Measurements from ENCODE around the gene THYN1.
"Not testable (repeated sequence)": the region's sequence is repeated elsewhere in the genome, so short reads cannot be mapped to it uniquely, and the experiment has no call there.

THYN1 gene

DNA sequence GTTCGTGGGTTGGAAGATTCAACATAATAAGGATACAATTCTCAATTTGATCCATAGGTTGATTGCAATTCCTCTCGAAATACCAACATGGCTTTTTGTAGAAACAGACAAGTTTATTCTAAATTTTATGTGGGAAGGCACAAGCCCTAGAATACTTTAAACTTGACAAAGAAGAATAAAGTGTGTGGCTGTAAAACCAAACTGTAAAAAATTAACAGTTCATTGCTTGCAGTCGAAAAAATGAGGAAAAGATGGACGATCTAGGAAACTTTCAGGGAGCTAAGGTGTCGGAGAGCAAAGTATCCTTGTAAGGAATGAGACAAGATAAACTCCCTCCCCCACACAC is 22.0 kb upstream of the THYN1 start:
- DNase-seq (ENCODE audit: low spot score), result no peak

DNA sequence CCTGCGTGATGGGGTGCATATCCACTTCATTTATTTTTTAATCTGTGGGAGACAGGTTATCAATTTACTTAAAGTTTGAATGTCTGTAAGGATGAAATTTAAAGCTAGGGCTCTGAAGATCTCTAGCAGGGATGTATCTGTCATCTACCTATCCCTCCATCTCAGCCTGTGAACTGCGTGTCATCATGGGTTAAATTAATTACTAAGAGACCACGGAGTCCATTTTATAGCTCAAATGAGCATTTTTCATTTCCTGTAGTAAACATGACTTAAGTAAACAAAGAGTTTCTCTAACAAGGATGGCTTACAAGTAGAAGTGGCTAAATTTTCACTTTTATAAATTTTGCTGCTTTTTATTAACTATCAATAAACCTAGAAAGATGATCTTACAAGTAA is 20.2 kb upstream of the THYN1 start:
- DNase-seq (ENCODE audit: low spot score), result no peak

DNA sequence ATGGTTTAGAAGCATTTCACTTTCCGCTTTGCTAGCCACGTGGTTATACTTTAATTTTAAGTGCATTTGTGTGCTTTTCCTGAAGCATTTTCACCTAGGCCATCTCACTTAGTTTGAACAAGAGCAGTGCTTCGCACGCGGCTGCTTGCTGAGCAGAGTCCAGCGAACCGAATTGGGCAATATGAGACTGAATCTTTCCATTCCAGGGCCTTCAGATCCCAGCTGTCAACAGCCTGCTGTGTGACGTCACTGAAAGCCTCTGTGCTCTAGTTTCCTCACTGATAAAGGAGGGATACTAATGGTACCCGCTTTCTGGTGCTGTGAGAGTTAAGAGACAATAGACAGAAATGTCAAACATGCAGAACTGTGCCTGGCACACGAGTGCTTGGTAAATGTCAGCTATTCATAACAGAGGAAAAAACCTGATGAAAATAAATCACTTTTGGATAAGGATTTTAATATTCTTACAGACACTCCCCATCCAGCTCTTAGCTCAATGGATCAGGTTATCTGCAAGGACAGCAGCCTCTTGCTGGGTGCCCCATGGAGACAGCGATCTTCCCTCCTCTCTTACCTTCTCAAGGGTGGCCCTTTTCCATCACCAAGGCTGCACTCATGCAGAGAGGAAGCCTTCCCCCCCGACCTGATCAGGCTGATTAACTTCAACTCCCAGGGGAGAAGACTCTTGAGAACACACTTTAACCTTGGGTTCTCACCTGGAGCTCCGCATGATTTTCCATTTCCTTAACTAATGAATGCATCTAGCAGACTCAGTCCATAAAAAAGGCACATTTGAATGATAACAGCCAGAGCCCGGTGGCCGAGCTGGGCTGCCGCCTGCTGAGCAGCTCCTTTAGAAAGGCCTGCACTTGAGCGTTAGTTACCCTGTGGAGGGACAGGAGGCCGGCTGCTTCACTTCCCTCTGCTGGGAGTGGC is 19.5 kb upstream of the THYN1 start:
- no peak for DNase-seq (ENCODE audit: low spot score)

DNA sequence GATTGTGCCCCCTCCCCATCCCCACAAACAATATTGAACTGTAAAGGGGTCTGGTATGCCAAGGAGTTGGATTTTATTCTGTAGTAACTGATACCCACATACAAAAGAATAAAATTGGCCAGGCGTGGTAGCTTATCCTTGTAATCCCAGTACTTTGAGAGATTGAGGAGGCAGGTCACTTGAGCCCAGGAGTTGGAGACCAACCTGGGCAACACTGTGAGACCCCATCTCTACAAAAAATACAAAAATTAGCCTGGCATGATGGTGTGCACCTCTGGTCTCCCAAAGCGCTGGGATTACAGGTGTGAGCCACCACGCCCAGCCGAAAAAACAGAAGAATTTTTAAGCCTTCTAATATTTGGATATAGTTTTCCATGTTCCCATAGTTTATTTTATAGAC is 18.8 kb upstream of the THYN1 start:
- no peak for DNase-seq (ENCODE audit: low spot score)

DNA sequence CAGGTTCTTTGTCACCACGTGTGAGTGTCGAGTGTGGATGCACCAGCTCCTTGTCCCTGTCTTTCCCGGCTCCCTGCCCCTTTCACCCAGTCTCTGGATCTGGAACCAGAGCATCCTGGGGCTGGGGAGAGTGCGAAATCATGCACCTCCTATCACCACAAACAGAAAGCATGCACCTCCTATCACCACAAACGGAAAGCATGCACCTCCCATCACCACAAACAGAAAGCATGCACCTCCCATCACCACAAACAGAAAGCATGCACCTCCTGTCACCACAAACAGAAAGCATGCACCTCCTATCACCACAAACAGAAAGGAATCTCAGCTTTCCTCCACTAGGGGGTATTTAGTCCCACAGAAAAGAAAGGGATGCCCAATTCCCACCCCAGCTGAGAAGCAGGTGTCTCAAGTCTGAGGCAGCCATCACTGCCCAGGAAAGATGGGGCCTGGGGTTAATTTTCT is 17.1 kb upstream of the THYN1 start:
- DNase-seq (ENCODE audit: low spot score), result peak; percentile 58

DNA sequence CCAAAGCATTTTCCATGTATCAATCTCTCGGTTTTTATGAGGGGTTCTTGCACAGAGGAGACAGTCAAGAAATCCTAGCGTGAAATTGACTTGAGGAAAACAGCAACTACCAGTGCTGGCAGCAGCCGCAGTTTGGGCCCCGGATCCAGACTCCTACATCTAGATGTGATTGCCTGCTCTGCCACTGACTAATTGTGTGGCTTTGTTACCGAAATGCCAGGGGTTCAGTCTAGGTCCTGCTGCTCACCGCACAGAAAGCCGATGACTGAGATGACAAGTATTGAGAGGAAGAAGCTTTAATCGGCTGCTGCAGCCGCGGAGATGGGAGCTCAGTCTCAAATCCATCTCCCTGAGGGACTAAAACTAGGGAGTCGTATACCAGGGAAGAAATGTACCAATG is 14.8 kb upstream of the THYN1 start:
- no peak for DNase-seq (ENCODE audit: low spot score)

DNA sequence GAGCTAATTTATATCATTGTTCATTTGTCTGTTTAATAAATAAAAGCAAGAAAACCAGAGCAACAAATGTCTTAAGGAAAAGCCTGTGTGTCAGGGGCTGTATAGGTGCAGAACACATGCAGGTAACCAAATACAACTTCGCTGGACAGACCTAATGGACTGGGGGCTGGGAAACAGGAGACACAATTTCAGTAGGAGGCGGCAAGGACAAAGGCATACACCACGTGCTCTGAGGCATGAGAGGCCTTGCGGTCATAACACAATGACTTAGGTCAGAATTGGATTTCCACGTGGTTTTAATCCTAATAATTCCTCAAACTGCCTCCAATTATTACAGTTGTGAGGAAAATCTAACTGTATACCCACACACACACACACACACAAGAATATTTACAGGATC is 14.3 kb upstream of the THYN1 start:
- DNase-seq (ENCODE audit: low spot score), result no peak

DNA sequence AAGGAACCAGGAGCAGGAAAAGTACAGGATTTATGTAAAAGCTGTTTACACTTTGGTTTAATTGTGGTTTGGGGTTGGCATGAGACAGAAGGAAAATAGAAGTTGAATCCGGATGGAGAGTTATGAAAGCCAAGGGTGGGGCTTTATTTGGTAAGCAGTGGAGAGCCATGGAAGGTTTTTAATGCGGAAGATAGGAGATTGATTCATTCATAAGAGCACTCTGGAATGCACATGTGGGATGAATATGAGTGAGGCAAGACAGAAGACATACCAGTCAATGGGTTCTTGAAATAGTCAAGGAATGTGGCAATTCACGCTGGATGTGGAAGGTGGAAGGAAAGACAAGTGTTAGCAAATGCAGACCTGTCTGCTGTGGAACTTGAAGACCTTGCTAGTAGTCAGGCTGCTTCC is 13.7 kb upstream of the THYN1 start:
- DNase-seq (ENCODE audit: low spot score), result no peak

DNA sequence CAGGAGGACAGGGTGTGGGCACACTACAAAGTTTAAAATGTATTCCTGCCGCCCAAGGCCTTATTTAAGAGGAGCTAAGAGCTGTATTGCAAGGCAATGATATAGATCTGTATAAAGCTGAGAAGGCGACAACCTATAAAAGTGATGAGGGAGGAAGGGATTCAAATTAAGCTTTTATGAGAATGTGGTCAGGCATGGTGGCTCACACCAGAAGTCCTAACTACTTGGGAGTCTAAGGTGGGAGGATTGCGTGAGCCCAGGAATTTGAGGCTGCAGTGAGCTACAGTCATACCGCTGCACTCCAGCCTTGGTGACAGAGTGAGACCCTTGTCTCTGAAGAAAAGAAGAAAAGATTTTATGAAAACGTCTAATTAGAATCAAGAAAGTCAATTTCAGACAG is 13.3 kb upstream of the THYN1 start:
- DNase-seq (ENCODE audit: low spot score), result no peak

DNA sequence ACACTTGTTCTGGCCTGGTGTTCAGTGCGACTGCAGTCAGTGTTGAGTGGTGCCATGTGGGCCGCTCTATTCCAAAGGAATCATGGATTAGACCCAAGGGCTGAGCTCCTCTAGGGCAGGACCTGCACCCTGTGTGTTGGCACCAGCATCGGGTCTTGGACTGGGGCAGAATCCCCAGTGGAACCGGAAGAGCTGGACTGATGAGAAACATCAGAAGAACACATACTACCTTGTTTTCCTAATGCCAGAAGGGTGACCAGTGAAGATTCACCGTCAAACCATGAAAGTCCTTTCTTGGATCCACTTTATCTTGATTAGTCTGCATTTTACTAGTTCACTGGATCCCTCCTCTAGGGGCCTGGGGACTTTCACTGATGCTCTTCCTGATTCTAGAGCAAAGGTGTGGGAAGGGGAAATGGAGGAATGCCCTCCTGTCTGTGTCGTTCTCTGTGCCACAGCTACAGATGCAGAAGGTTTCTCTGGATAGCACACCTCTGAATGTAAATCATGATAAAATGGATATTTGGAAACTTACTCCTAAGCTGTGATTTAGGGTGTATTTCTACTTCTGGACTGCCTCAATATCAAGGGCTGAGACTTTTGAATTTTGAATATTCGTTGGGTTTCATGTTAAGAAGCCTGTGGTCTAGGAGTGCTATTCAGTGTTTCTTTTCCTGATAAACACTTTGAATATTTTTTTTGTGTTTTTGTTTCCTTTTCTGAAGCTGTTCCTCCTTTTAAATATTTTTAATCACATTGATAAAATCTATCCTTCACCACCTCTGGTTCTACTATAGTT is 12.0 kb upstream of the THYN1 start:
- no peak for DNase-seq (ENCODE audit: low spot score)

DNA sequence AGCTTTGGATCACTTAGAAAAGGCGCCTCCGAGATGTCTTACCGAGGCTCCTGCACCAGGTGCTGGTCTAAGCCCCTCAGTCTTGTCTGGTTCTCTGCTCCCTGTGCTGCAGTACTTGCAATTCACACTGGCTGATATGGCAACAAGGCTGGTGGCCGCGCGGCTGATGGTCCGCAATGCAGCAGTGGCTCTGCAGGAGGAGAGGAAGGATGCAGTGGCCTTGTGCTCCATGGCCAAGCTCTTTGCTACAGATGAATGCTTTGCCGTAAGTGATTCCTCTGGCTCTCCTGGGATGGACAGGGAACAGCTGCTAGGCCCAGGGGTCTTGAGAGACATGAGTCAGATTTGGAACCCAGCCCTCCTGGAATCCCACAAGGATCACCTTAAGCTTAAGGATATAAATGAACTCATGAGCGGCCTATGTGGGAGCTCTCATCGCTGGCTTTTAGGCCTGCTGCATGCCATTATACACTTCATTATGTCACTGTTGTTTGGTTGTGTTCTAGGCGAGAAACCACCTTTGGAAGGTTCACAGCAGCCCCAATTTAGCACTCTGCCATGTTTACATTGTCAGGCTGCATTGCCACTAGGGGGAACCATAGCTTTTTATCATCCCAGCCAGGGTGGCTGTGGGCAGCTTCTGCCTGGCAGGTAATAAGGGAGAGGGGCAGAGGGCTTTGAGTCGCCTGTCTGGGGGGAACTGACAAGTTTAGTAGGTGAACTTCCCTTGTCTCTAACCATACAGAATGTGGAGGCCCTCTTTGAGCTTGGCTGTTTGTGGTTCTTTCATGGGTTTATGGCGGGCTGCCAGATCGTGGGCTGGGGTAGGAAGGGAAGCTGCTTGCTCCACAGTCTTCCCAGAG is 8.7 kb upstream of the THYN1 start:
- no peak for DNase-seq (ENCODE audit: low spot score)

DNA sequence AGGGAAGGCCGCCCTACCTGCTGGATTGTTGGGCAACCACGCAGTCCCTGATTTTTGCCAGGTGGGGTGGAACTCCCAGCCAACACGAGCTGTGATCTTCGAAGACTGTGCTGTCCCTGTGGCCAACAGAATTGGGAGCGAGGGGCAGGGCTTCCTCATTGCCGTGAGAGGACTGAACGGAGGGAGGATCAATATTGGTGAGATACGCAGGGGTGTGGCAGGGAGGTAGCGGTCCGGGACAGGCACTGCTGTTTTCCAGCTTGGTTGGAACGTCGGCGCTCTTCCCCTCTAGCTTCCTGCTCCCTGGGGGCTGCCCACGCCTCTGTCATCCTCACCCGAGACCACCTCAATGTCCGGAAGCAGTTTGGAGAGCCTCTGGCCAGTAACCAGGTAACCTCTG is 7.8 kb upstream of the THYN1 start:
- DNase-seq (ENCODE audit: low spot score), result no peak

DNA sequence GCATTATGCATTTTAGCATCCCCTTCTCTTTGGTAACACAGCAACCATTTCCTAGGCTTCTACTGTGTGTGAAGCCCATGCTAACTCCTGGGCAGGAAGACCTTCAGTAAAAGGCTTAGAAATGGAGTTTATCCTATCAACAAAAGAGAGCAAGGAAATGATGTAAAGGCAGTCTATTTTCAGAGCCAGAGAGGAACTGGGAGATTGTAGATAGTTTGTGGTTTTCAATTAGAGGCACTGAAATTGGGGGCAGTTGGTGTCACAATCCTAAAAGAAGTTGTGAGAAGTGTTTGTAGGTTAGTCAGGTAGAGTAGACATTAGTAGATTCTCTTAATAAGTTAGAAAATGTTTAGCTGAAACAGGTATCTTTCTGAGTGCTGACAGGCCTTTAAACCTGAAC is 7.4 kb upstream of the THYN1 start:
- no peak for DNase-seq (ENCODE audit: low spot score)

DNA sequence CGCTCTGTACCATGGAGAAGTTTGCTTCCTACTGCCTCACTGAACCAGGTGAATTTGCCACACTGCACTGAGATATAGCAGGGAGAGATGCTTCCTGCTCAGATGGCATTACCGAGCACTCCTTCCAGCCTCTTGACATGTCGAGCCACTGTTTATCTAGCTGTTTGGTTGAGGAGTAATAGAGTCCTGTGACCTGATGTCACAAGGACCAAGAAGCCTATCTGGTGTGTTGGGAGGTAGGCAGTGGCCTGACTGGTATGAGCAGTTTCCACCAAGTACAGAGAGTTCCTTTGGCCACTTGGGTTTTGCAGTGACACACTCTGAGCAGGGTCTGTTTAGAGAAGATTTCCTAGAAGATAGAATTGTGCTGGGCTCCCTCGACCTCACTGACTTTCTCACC is 5.4 kb upstream of the THYN1 start:
- no peak for DNase-seq (ENCODE audit: low spot score)

DNA sequence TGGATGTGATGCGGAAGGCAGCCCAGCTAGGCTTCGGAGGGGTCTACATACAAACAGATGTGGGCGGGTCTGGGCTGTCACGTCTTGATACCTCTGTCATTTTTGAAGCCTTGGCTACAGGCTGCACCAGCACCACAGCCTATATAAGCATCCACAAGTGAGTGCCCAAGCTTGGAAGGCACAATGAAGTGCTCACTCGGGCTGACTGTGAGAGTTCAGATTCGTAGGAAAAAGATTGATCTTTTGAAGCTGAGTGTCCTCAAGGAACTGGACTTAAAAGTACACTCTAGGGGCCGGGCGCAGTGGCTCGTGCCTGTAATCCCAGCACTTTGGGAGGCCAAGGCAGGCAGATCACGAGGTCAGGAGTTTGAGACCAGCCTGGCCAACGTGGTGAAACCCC is 3.9 kb upstream of the THYN1 start:
- no peak for DNase-seq (ENCODE audit: low spot score)

DNA sequence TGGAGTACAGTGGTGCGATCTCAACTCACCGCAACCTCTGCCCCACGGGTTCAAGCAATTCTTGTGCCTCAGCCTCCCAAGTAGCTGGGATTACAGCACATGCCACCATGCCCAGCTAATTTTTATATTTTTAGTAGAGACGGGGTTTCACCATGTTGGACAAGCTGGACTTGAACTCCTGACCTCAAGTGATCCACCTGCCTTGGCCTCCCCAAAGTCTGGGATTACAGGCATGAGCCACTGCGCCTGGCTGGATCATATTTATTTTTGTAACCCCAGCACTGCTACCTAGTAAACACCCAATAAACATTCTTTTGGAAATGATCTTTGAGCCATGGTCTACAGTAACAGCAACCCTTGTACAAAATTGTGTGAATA is 2.0 kb upstream of the THYN1 start:
- not testable (repeated sequence) for DNase-seq (ENCODE audit: low spot score)

DNA sequence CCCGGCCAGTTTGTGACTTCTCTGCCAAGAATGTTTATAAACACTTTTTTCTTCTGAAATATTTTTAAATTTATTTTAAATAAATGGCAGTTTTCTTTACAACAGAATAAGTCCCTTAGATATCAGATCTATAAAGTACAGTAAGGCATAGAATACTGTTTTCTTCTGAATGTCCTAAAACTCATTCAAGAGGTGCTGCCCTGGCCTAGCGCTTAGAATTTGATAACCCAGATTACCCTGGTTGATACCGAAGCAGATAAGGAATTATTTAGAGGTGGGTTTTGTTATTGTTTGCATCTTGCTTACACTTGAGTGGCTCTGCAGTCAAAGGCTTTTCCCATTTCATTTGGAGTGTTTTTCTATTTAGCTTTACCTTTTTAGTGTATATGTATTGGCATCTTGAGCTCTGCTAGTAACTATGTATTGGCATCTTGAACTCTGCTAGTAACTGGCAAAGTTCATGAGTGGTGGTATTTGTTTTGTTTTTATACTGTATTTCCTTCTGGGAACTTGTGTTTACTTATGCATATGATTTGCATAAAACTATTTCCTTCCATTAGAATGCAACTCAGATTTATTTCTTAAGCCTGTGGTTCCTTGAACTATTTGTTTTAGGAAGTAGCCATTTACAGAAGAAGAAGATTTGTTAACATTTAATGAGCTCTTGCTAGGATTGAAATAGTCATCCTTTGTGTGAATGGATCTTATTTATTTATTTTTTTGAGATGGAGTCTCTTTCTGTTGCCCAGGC is 1.5 kb upstream of the THYN1 start:
- DNase-seq (ENCODE audit: low spot score), result no peak

DNA sequence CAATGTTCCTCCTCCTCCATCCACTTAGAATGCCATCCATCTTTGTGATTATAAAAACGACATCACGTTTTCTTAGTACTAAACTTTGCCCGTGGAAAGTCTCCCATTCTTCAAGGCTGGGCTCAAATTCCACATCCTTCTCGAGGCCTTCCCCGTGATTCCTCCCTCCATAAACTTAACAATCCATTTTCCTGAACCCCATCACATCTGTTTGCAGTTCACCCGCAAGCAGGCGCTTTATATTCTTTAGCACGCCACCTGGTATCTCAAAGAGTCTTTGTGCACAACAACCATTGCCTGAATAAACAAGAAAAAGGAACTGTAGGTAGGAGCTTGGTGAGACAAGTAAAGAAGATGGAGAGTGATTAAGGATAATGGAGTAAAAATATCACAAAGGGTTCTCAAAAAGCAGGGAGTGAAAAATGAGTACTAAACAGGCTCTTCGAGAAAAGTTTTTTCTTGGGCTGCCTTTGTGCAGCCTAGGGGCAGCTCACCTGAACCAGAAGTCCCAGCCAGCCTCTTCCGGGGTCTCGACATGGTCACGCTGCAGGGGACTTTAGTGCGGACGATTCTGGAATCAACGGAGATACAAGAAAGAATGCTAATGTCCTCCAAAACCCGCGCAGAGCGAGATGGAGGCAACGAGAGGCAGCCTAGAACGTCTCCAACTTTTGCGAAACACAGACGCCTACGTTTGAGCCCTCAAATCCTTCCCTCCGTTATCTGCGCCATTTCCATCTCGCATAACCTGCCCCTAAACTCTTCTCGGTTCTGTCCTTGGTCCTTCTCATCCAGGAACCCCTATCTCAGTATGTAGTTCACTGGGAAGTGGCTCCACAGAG is 585 bp downstream of the THYN1 start:
- DNase-seq (ENCODE audit: low spot score), result no peak

DNA sequence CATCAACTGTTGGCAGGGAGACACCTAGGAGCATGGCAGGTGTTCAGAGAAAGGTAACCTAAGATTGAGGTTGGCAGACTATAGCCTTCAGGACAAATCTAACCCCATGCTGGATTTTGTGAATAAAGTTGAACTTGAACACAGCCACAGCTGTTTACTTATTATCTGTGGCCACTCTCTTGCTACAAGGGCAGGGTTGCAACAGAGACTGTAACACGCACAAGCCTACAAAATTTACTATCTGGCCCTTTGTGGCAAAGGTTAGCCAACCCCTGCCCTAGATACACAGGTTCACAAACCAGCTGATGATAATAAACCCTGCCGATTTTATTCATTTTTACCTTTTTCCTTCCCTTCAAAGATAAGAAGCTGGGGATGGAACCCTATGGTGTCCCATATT is 2.5 kb downstream of the THYN1 start:
- no peak for DNase-seq (ENCODE audit: low spot score)

DNA sequence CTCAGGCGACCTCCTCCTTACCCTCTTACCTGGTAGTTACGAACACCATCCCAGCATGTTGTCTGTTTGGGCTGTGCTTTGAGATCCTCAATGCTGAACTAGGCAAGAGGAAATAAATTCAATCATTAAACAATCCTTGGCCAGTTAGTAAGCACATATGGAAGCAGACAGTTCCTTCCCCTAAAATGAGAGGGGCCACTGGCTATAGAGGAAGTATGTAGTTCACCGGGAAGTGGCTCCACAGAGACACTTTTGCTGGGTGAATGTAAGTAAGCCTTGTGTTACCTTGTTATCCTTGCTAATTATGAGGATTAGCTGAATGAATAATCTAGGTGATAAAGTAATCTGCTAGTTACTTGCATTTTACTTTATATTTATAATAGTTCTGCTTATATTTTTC is 2.9 kb downstream of the THYN1 start:
- no peak for DNase-seq (ENCODE audit: low spot score)
